GM10266 (cell line): Measurements from ENCODE around the gene ADGRA3.
"Not testable (repeated sequence)": the region's sequence is repeated elsewhere in the genome, so short reads cannot be mapped to it uniquely, and the experiment has no call there.

Experiments
- DNase-seq: peaks from one replicate; pipeline ENCODE4 v3.0.0; 2012; ENCODE audit errors: extremely low spot score
- CTCF ChIP-seq: IDR thresholded peaks from 2 replicates; pipeline ENCODE4 v1.5.1; 2012; ENCODE audit warnings: mild to moderate bottlenecking, low read depth; ENCODE audit not compliant: control insufficient read depth, insufficient read depth; ENCODE audit errors: missing control alignments

ADGRA3 gene

GRCh38 chr4:22480675-22481327 lies 35.1 kb downstream of the ADGRA3 start:
- DNase-seq, result no peak
- TF ChIP-seq CTCF, result no peak

GRCh38 chr4:22478426-22478825 lies 37.4 kb downstream of the ADGRA3 start:
- DNase-seq, result no peak
- TF ChIP-seq CTCF, result no peak

GRCh38 chr4:22477813-22478182 lies 38.1 kb downstream of the ADGRA3 start:
- no peak for TF ChIP-seq CTCF
- DNase-seq, result no peak

GRCh38 chr4:22477136-22477812 lies 38.6 kb downstream of the ADGRA3 start:
- no peak for DNase-seq
- no peak for TF ChIP-seq CTCF

- no peak for DNase-seq
- no peak for TF ChIP-seq CTCF
Observed at GRCh38 chr4:22476011-22476410, 39.9 kb downstream of the ADGRA3 start.

- not testable (repeated sequence) for DNase-seq
Observed at GRCh38 chr4:22475311-22475646, 40.6 kb downstream of the ADGRA3 start.

GRCh38 chr4:22474636-22475310 lies 41.1 kb downstream of the ADGRA3 start:
- no peak for DNase-seq

More at GRCh38 chr4:22474636-22475310, 41.1 kb downstream of the ADGRA3 start:
- no peak for TF ChIP-seq CTCF
